Prostate gland (tissue), 2 donors: Measurements from ENCODE around the gene CNDP1. TPM values are rescaled to one million over a fixed set of nuclear protein-coding genes. Genes with fewer than 3 reads are reported as not detected.

Experiments used
- DNase-seq: peaks from one replicate; pipeline ENCODE4 v3.0.0-alpha.2; 2019; ENCODE audit warnings: low spot score
- H3K27ac ChIP-seq, 2 donors: fragments of 200-600 bp; sonication (generic); 2 replicates each; pipeline ENCODE4 v1.5.1; 2017 to 2019
- H3K27me3 ChIP-seq: fragments of 200-600 bp; sonication (generic); replicated peaks from 2 replicates; pipeline ENCODE4 v1.5.1; 2019; ENCODE audit not compliant: insufficient read depth
- H3K36me3 ChIP-seq, 2 donors: fragments of 200-600 bp; sonication (generic); 1 replicate in 1 of 2; 2 replicates in 1 of 2; pipeline versions ENCODE4 v1.5.1 to v1.8.1; 2017 to 2019
- H3K4me1 ChIP-seq: fragments of 200-600 bp; sonication (generic); replicated peaks from 2 replicates; pipeline ENCODE4 v1.5.1; 2019
- H3K4me3 ChIP-seq, 2 donors: fragments of 200-600 bp; sonication (generic); 2 replicates each; pipeline ENCODE4 v1.5.1; 2017 to 2019
- H3K9me3 ChIP-seq: fragments of 200-600 bp; sonication (generic); 2 replicates; pipeline ENCODE4 v1.5.1; 2017
- CTCF ChIP-seq, 4 experiments: fragments of 200-600 bp in 2 of 4; fragments of 450-650 bp in 2 of 4; sonication (generic) in 2 of 4; IDR thresholded peaks; 1 replicate in 3 of 4; 2 replicates in 1 of 4; pipeline ENCODE4 v1.5.1; 2016 to 2019; ENCODE audit warnings: antibody characterized with exemption in 4 of 4, mild to moderate bottlenecking in 2 of 4, moderate library complexity in 2 of 4
- POLR2A ChIP-seq: fragments of 450-650 bp; IDR thresholded peaks from one replicate; pipeline ENCODE4 v1.6.1; 2016; ENCODE audit warnings: antibody characterized with exemption, mild to moderate bottlenecking
- POLR2AphosphoS5 ChIP-seq: sonication (generic); formaldehyde crosslinking; IDR thresholded peaks from one replicate; pipeline ENCODE4 v1.6.1; 2017; ENCODE audit warnings: antibody characterized with exemption
- WGBS: methylation state at CpG from one replicate; pipeline ENCODE4 v1.1.5; 2018; 5-methylcytosine and 5-hydroxymethylcytosine counted together
- intact Hi-C: fragments of 100-400 bp; cut with DNase I; formaldehyde crosslinking; loops from one replicate; pipeline ENCODE4 v1.14.2; 2022
- total RNA-seq, 2 donors: library from RNA; depleted of rRNA; stranded (reverse); fragments of >200 nt; gene quantifications; one replicate each; pipeline ENCODE4 v1.1.0, GENCODE V29; 2016

Gene CNDP1
- total RNA-seq: not detected

GRCh38 chr18:74534150-74534969, at the start of gene CNDP1:
TSS of gene CNDP1 (plus strand) at chr18:74534500. CDS start at chr18:74534668, 168 bp downstream.
- intact Hi-C loops: no loop called here
- Histone ChIP-seq H3K4me3 (no peak within 1 kb of the TSS), H3K4me1 (no peaks in the 10 kb centered on the region), H3K27me3 (no peaks in the 10 kb centered on the region), H3K36me3 (no peaks in the 10 kb centered on the region), H3K9me3 (no peaks in the 10 kb centered on the region), H3K27ac (no peak within 1 kb of the TSS)
- no peak for TF ChIP-seq POLR2A
- no peak for TF ChIP-seq POLR2AphosphoS5
- TF ChIP-seq CTCF (IDR thresholded peaks at IDR 0.05): no peak
- 88% methylated on average over 21 of the region's 21 CpGs for WGBS
- no peak for DNase-seq

- 60% methylated on average over 15 of the region's 15 CpGs for WGBS
- no peak for DNase-seq
- intact Hi-C loops: loop anchor here (5.0 kb wide), 1 partner anchor 129 kb away; no protein-coding TSS in a partner anchor
- H3K27ac ChIP-seq: peak overlapping the region; percentile 41 to 58
- no peaks in the 10 kb centered on the region for H3K36me3 ChIP-seq
- no peaks in the 10 kb centered on the region for H3K4me1 ChIP-seq
- no peaks in the 10 kb centered on the region for H3K27me3 ChIP-seq
- H3K9me3 ChIP-seq: no peaks in the 10 kb centered on the region
- no peak overlapping the region for H3K4me3 ChIP-seq
- TF ChIP-seq CTCF (IDR thresholded peaks at IDR 0.05) (no peak), POLR2AphosphoS5 (no peak), POLR2A (no peak)
Measured at GRCh38 chr18:74486119-74486849, 48.0 kb upstream of the CNDP1 start.

GRCh38 chr18:74488354-74488753, 45.9 kb upstream of the CNDP1 start:
- intact Hi-C loops: loop anchor here (5.0 kb wide), 1 partner anchor 131 kb away; no protein-coding TSS in a partner anchor
- DNase-seq: no peak

GRCh38 chr18:74488864-74489263, 45.4 kb upstream of the CNDP1 start:
- DNase-seq: no peak
- no peaks in the 10 kb centered on the region for H3K36me3 ChIP-seq
- TF ChIP-seq POLR2AphosphoS5: no peak
- TF ChIP-seq CTCF (IDR thresholded peaks at IDR 0.05): no peak
- TF ChIP-seq POLR2A: no peak
- intact Hi-C loops: loop anchor here (5.0 kb wide), 1 partner anchor 132 kb away; no protein-coding TSS in a partner anchor
- no peak overlapping the region for H3K27ac ChIP-seq
- WGBS: 89% methylated on average over 8 of the region's 8 CpGs
- no peak overlapping the region for H3K4me3 ChIP-seq
- no peaks in the 10 kb centered on the region for H3K4me1 ChIP-seq
- no peaks in the 10 kb centered on the region for H3K9me3 ChIP-seq
- H3K27me3 ChIP-seq: no peaks in the 10 kb centered on the region

More at GRCh38 chr18:74488354-74488753, 45.9 kb upstream of the CNDP1 start:
- Histone ChIP-seq H3K4me1 (no peaks in the 10 kb centered on the region), H3K9me3 (no peaks in the 10 kb centered on the region), H3K27ac (no peak overlapping the region), H3K36me3 (no peaks in the 10 kb centered on the region), H3K4me3 (no peak overlapping the region), H3K27me3 (no peaks in the 10 kb centered on the region)
- 98% methylated on average over 8 of the region's 8 CpGs for WGBS
- TF ChIP-seq POLR2AphosphoS5: no peak
- no peak for TF ChIP-seq CTCF (IDR thresholded peaks at IDR 0.05)
- TF ChIP-seq POLR2A: no peak
